HG02571 (cell line): ENCODE measurements around the gene DSTYK.
"Not testable (repeated sequence)": the region's sequence is repeated elsewhere in the genome, so short reads cannot be mapped to it uniquely, and the experiment has no call there.

ENCODE experiments used
- ATAC-seq: cut with Tn5 transposase; IDR thresholded peaks from one replicate; pipeline ENCODE4 v1.9.1; 2021; ENCODE audit warnings: mild to moderate bottlenecking, moderate library complexity; ENCODE audit not compliant: unreplicated experiment

The DSTYK gene

GRCh38 chr1:205243350-205244191 is 32.1 kb upstream of the DSTYK start:
- no peak for ATAC-seq

DNA sequence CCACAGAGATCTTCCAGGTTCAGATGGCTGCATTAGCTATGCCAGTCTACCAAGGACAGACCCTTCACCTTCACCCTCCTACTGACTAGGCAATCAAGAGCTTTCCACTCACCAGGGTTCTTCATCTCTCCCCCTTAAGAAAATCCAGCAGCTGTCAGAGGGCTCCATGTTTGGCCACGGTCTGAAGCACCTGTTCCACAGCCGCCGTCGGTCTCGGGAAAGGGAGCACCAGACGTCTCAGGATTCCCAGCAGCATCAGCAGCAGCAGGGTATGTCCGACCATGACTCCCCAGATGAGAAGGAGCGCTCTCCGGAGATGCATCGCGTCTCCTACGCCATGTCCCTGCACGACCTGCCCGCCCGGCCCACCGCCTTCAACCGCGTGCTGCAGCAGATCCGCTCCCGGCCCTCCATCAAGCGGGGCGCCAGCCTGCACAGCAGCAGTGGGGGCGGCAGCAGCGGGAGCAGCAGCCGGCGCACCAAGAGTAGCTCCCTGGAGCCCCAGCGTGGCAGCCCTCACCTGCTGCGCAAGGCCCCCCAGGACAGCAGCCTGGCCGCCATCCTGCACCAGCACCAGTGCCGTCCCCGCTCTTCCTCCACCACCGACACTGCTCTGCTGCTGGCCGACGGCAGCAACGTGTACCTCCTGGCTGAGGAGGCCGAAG is 30.0 kb upstream of the DSTYK start:
- no peak for ATAC-seq

DNA sequence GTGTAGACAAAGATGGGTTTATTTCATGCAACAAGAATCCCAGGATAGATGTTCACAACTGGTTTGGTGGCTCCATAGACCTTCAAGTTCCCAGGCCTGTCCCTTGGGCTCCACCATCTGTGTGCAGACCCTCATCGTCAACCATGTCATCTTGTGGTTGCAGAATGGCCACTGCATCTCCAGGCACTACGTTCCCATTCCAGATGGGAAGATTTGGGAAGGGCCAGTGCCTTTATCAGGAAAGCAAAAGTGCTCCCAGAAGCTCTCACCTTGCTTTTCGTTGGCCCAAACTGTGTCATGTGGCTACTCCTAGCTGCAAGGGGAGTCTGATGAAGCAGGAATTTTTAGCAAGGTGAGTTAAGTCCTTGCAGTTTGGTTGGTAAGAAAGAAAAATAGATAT is 29.1 kb upstream of the DSTYK start:
- ATAC-seq: no peak

- ATAC-seq: no peak
These were observed 28.6 kb upstream of the DSTYK start for GRCh38 chr1:205240118-205240517.

DNA sequence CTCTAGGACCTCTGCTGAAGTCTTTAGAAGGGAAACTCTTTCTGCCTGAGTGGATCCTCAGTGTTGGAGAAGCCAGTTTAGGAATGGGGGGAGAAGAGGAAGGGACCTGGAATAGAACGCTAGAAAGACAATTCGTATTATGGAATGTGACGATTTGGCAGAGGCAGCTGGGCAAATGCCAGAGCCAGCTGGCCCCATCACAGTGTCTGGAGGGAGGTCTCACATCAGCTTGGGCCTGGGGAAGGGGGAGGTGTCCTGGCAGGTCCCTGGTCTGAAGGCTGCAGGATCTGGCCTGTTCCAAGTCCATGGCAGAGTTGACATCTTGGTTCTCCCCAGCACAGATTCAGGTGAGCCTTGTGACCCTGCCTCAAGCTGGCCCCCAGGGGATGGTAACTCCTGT is 27.6 kb upstream of the DSTYK start:
- no peak for ATAC-seq

- no peak for ATAC-seq
These were observed 26.3 kb upstream of the DSTYK start for GRCh38 chr1:205237526-205238484.

- ATAC-seq: no peak
These were observed 25.5 kb upstream of the DSTYK start for GRCh38 chr1:205236951-205237475.

DNA sequence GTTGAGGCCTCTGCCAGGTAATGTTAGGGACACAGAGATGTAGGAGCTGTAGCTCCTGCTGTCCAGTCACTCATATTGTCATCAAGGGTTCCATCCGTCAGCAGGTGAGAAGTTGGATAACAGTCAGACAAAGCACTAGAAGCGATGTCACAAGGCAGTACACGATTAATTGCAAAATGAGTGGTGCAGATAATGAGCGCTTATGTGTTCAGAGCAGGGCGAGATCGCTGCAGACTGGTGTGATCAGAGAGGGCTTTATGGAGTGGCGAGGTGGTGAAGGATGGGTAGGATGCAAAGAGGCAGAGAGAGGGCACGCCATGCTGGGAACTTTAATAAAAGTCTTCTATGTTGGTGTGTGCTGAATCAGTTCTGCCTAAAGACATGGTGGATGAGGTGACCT is 25.0 kb upstream of the DSTYK start:
- no peak for ATAC-seq

DNA sequence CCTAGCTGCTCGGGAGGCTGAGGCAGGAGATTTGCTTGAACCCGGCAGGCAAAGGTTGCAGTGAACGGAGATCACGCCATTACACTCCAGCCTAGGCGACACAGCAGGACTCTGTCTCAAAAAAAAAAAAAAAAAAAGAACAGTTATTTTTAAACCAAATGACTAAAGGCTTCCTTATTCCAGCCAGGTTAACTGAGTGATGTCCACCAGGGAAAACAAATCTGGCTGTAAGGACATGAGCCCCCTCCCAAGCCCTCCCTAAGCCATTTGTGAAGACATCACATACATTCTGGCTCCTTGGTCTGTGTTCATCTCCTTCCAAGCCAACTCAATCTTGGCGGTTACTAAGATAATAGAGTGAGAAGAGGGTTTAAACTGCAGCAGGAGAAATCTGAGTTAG is 24.4 kb upstream of the DSTYK start:
- ATAC-seq: no peak

DNA sequence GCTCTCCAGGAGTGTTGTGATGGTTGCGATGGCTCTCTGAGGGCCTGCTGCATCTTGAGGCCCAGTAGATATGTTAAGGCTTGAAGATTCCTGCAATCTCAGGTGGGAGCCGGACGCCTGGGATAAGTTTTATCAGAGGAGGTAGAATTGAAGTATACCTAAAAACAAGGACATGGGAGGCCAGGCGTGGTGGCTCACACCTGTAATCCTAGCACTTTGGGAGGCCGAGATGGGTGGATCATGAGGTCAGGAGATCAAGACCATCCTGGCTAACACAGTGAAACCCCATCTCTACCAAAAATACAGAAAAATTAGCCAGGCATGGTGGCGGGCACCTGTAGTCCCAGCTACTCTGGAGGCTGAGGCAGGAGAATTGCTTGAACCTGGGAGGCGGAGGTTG is 22.5 kb upstream of the DSTYK start:
- ATAC-seq: not testable (repeated sequence)

- ATAC-seq: no peak
These were observed 21.5 kb upstream of the DSTYK start for GRCh38 chr1:205232945-205233397.

- ATAC-seq: no peak
These were observed 20.8 kb upstream of the DSTYK start for GRCh38 chr1:205232127-205232820.

GRCh38 chr1:205230982-205231381 is 19.5 kb upstream of the DSTYK start:
- no peak for ATAC-seq

GRCh38 chr1:205229916-205230700 is 18.6 kb upstream of the DSTYK start:
- ATAC-seq: no peak

DNA sequence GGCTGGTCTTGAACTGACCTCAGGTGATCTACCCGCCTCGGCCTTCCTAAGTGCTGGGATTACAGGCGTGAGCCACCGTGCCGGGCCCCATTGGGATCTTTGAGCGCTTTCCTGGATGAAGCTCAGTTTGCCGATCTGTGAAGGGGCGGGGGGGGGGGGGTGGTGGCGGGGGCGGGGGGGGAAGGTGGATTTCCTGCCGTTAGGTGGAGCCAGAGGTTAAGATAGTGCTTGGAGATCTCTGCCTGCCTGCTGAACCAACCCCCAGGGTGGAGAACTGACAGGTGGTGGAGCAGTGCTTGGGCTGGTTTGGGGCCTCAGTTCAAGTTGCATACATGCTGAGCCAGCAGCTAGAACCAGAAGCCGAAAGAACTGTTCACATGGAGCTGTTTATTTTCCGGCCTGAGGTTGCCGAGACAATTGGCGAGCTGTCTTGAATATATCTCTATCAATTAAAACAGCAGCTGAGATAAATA is 17.9 kb upstream of the DSTYK start:
- ATAC-seq: no peak

- ATAC-seq: peak; percentile 9
These were observed 16.6 kb upstream of the DSTYK start for GRCh38 chr1:205228093-205228521.

DNA sequence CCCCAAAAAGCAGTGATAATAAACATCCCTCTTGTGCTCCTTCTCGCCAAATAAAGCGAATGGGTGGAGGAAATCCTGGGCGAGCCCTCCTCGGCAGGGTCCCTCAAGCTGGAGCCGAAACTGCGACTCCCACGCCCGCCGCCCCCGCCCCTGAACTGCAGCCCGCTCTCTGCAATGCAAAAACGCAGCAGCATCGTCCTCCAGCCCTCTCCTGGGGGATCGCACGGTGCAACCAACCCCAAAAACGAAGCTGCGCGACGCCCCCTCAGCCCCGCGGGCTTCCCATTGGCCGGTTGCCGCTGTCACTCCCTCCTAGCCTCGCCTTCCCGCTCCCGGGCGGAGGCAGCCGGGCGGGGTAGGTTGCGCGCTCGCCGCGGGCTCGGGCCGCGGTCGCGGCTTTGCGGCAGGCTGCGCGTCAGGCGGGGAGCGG is 16.1 kb upstream of the DSTYK start, which contains the start of gene TMCC2:
TMCC2 (plus strand) TSS at position 363 of the 430 bp plus-strand sequence. CDS start 619 bp downstream, outside the sequence.
- peak; percentile 64 for ATAC-seq

DNA sequence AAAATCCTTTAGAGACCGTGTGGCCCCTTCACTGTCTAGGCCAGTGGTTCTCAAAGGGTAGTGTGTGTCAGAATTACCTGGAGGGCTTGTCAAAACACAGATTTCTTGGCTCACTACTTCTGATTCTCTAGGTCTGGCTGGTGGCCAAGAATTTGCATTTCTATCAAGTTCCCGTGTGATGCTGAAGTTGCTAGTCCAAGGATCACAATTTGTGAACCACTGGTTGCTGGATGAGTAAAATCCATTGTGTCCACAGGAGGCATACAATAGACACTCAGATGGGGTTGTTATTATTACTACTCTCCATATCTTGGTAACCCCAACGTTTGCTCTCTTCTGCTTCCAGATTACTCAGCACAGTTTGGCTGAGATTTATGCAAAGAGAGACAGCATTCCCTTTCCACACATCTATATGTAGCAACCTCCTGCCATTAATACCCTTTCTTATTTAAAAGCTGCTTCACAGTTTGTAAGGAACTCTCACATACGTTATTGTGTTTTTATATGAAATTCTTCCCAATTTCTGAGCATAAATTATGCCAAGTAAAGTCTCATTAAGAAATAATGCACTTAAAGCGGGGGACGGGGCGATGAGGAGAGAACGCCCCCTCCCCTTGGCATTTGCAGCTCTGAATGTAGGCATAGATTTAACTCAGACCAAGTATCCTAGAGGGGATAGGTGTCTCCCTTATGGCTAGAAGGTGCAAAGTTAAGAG is 15.5 kb upstream of the DSTYK start:
- ATAC-seq: no peak
